ENCODE measurements around the gene ELF1. TPM values are rescaled to one million over a fixed set of nuclear protein-coding genes. Genes with fewer than 3 reads are reported as not detected.

The ELF1 gene
- total RNA-seq = 100 to 1,000 TPM in 3 of 4 donors, 10 to 100 TPM in 1; 38.0 to 123 (median 105) TPM

DNA sequence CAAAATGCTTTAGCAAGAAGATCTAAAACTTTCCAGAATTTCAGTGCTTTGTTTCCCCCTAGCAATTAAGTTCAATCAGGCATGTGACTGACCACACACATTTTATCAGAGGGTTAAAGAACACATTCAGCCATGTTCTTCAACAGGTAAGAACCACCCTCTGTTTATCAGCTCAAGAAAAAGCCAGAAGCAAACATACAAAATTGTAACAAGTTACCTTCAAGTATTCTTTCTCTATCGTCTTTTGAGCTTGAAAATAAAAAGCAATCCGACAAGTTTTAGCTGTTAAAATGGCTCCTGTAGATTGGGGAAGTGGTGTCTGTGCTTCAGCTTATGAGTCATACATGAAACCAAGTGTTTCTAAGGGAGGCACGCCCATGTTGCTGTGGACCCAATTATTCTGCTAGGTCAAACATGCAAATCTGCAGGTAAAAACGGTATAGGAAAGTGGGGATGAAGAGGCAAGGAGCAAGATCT is at the start of gene ELF1:
Gene ELF1, minus strand, starts transcription at position 306 of the 477 bp plus-strand sequence. CDS start 37,262 bp downstream, outside the sequence.
- Histone ChIP-seq H3K4me1 (peaks cover 13 to 75% (median 44%) of the 10 kb centered on the region in 4 donors), H3K27me3 (no peaks in the 10 kb centered on the region), H3K27ac (peak within 1 kb of the TSS; percentile 86 to 88 (median 87)), H3K4me3 (peak within 1 kb of the TSS; percentile 9 to 52 (median 32)), H3K9me3 (no peaks in the 10 kb centered on the region), H3K36me3 (no peaks in the 10 kb centered on the region)
- DNase-seq = peak; percentile 76
- in situ Hi-C loops (cut with MboI; ENCODE audit: low pct_ligation_motif_present in 1 of 4, low pct_unique_long_range_greater_than_20kb in 1 of 4, low sequenced_read_pairs in 3 of 4) (no loop called here), intact Hi-C loops (cut with DNase I; ENCODE audit: low total_unique reads) (no loop called here)
- TF ChIP-seq, protein P1, sequence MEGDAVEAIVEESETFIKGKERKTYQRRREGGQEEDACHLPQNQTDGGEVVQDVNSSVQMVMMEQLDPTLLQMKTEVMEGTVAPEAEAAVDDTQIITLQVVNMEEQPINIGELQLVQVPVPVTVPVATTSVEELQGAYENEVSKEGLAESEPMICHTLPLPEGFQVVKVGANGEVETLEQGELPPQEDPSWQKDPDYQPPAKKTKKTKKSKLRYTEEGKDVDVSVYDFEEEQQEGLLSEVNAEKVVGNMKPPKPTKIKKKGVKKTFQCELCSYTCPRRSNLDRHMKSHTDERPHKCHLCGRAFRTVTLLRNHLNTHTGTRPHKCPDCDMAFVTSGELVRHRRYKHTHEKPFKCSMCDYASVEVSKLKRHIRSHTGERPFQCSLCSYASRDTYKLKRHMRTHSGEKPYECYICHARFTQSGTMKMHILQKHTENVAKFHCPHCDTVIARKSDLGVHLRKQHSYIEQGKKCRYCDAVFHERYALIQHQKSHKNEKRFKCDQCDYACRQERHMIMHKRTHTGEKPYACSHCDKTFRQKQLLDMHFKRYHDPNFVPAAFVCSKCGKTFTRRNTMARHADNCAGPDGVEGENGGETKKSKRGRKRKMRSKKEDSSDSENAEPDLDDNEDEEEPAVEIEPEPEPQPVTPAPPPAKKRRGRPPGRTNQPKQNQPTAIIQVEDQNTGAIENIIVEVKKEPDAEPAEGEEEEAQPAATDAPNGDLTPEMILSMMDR (IDR thresholded peaks at IDR 0.05) = no peak
- TF ChIP-seq POLR2A (IDR thresholded peaks at IDR 0.05) (peak; percentile 72), POLR2AphosphoS5 (IDR thresholded peaks at IDR 0.05) (peak; percentile 37 to 81 (median 74))
- WGBS, 2 donors (ENCODE audit: low coverage in 1 of 2) = 15 to 18% methylated on average over 4 of the region's 4 CpGs

GRCh38 chr13:41065078-41065477 is 46.0 kb upstream of the ELF1 start:
- no peak overlapping the region for H3K4me3 ChIP-seq
- no peak for DNase-seq
- peaks cover 21 to 41% (median 37%) of the 10 kb centered on the region in 4 donors for H3K4me1 ChIP-seq
- peak overlapping the region; percentile 96 to 100 (median 99) for H3K27ac ChIP-seq
- intact Hi-C loops (cut with DNase I; ENCODE audit: low total_unique reads) = no loop called here
- peaks cover 0 to 37% (median 14%) of the 10 kb centered on the region in 4 donors for H3K36me3 ChIP-seq
- H3K27me3 ChIP-seq = no peaks in the 10 kb centered on the region
- TF ChIP-seq EP300 (IDR thresholded peaks at IDR 0.05; ENCODE audit: low read depth) (no peak), POLR2AphosphoS5 (IDR thresholded peaks at IDR 0.05) (peak in 2 of 3 donors; percentile 40 to 41), POLR2A (IDR thresholded peaks at IDR 0.05) (no peak)
- no peaks in the 10 kb centered on the region for H3K9me3 ChIP-seq
- in situ Hi-C loops (cut with MboI; ENCODE audit: low pct_ligation_motif_present in 1 of 4, low pct_unique_long_range_greater_than_20kb in 1 of 4, low sequenced_read_pairs in 3 of 4) = loop anchor here in 1 of 4 donors (25.0 kb wide), 1 partner anchor 278 kb away; the partner anchor contains the start of gene SLC25A15

- Histone ChIP-seq H3K27me3 (no peaks in the 10 kb centered on the region), H3K27ac (peak overlapping the region; percentile 96 to 100 (median 99)), H3K36me3 (peaks cover 0 to 33% (median 11%) of the 10 kb centered on the region in 4 donors), H3K4me1 (peaks cover 21 to 42% (median 37%) of the 10 kb centered on the region in 4 donors), H3K4me3 (no peak overlapping the region), H3K9me3 (no peaks in the 10 kb centered on the region)
- intact Hi-C loops (cut with DNase I; ENCODE audit: low total_unique reads) (no loop called here), in situ Hi-C loops (cut with MboI; ENCODE audit: low pct_ligation_motif_present in 1 of 4, low pct_unique_long_range_greater_than_20kb in 1 of 4, low sequenced_read_pairs in 3 of 4) (loop anchor here in 1 of 4 donors (25.0 kb wide), 1 partner anchor 277 kb away; the partner anchor contains the start of gene SLC25A15)
- TF ChIP-seq, protein P1 (IDR thresholded peaks at IDR 0.05) = no peak
- peak in 1 of 3 donors; percentile 28 for TF ChIP-seq POLR2AphosphoS5 (IDR thresholded peaks at IDR 0.05)
- no peak for DNase-seq
- 35 to 36% methylated on average over 2 of the region's 2 CpGs for WGBS, 2 donors (ENCODE audit: low coverage in 1 of 2)
Measured at GRCh38 chr13:41064493-41064892, 45.4 kb upstream of the ELF1 start.

DNA sequence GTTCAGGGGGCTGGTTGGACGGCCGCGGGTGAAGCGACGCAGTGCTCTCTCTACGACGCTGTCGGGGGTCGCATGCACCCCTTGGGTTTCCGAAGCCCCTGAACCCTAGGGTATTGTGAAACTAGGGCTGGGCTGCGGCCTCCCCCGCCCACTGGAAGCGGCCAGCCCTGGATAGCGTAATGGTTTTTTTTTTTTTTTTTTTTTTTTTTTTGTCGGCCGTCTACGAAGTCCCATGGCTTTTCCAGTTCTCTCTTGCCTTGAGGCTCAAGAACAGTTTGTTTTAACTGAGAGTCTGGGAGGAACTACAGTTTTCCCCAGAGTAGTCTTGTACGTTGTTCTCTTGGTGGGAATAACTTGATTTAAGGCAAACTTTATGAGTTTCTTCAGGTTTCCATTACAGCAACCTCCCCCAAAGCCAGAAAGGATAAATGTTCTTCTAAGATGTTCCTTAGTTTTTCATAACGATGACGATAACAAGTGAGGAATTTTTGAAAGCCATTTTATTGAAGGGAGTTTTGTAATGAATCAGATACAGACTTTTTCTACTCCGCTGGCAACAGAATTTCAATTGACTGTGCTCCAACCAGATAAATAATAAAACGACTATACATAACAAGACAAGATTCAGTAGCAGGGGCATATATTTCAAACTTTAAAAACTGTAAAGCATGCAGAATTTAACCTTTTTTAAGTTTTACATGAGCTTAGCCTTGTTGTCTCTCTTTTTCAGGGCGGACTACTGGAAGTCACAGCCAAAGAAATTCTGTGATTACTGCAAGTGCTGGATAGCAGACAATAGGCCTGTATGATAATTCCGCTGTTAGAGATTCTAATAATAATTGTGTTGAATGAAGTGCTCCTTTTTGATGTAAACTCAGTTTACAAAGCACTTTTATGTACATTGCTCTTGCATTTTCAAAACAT is 43.1 kb upstream of the ELF1 start:
- Histone ChIP-seq H3K27me3 (no peaks in the 10 kb centered on the region), H3K9me3 (no peaks in the 10 kb centered on the region), H3K36me3 (peaks cover 0 to 12% (median under 1%) of the 10 kb centered on the region in 4 donors), H3K4me3 (peak overlapping the region; percentile 62 to 91 (median 86)), H3K4me1 (peaks cover 39 to 65% (median 56%) of the 10 kb centered on the region in 4 donors), H3K27ac (peak overlapping the region; percentile 96 to 100 (median 99))
- no peak for DNase-seq
- intact Hi-C loops (cut with DNase I; ENCODE audit: low total_unique reads) (no loop called here), in situ Hi-C loops (cut with MboI; ENCODE audit: low pct_ligation_motif_present in 1 of 4, low pct_unique_long_range_greater_than_20kb in 1 of 4, low sequenced_read_pairs in 3 of 4) (loop anchor here in 1 of 4 donors (25.0 kb wide), 1 partner anchor 275 kb away; the partner anchor contains the start of gene SLC25A15)
- WGBS, 2 donors (ENCODE audit: low coverage in 1 of 2) = 2 to 3% methylated on average over 20 to 24 of the region's 24 CpGs
- TF ChIP-seq POLR2A (IDR thresholded peaks at IDR 0.05) = no peak
- TF ChIP-seq POLR2AphosphoS5 (IDR thresholded peaks at IDR 0.05) = no peak
- TF ChIP-seq, protein P1 (IDR thresholded peaks at IDR 0.05) = no peak
- peak; percentile 7 for TF ChIP-seq EP300 (IDR thresholded peaks at IDR 0.05; ENCODE audit: low read depth)
